DND-41 (cell line): ENCODE measurements around the gene TNFRSF8.
"Not testable (repeated sequence)": the region's sequence is repeated elsewhere in the genome, so short reads cannot be mapped to it uniquely, and the experiment has no call there.

Experiments
- ATAC-seq: fragments of 200-7000 bp; cut with Tn5 transposase; 3 replicates; pipeline ENCODE4 v1.9.1; 2021; ENCODE audit warnings: low read depth; ENCODE audit not compliant: insufficient read depth
- DNase-seq: peaks from one replicate; pipeline ENCODE4 v3.0.0-alpha.2; 2020
- H2AFZ ChIP-seq: 2 replicates; pipeline ENCODE4 v1.6.0; 2012; ENCODE audit warnings: low read depth, low read length
- H3K27ac ChIP-seq: 2 replicates; pipeline ENCODE4 v1.5.1; 2012; ENCODE audit warnings: low read length, inconsistent platforms
- H3K27me3 ChIP-seq: fragments of 200-600 bp; sonication (generic); 2 replicates; pipeline ENCODE4 v1.6.0; 2012; ENCODE audit warnings: low read length, mild to moderate bottlenecking, inconsistent platforms; ENCODE audit not compliant: insufficient read depth, poor library complexity
- H3K36me3 ChIP-seq: 2 replicates; pipeline ENCODE4 v1.5.1; 2012; ENCODE audit warnings: low read length, inconsistent platforms; ENCODE audit not compliant: insufficient read depth
- H3K4me1 ChIP-seq: 2 replicates; pipeline ENCODE4 v1.5.1; 2012; ENCODE audit warnings: mild to moderate bottlenecking, low read length; ENCODE audit not compliant: insufficient read depth
- H3K4me2 ChIP-seq: 2 replicates; pipeline ENCODE4 v1.6.0; 2012; ENCODE audit warnings: mild to moderate bottlenecking, moderate library complexity, low read length, inconsistent platforms; ENCODE audit not compliant: insufficient read depth
- H3K4me3 ChIP-seq, 2 experiments: fragments of 200-600 bp in 1 of 2; shearing (Covaris generic) in 1 of 2; 2 replicates each; pipeline ENCODE4 v1.5.1; 2012 to 2016; ENCODE audit warnings: inconsistent platforms in 2 of 2, low read length in 2 of 2, mild to moderate bottlenecking in 2 of 2, low read depth in 1 of 2, moderate library complexity in 1 of 2
- H3K79me2 ChIP-seq: 2 replicates; pipeline ENCODE4 v1.6.0; 2012; ENCODE audit warnings: low read length, inconsistent platforms; ENCODE audit not compliant: insufficient read depth
- H3K9ac ChIP-seq: 2 replicates; pipeline ENCODE4 v1.6.0; 2012; ENCODE audit warnings: low read depth, mild to moderate bottlenecking, inconsistent platforms, low read length, moderate library complexity
- H3K9me3 ChIP-seq: 2 replicates; pipeline ENCODE4 v1.5.1; 2012; ENCODE audit warnings: low read length, moderate library complexity, mild to moderate bottlenecking, inconsistent platforms; ENCODE audit not compliant: insufficient read depth, severe bottlenecking
- H4K20me1 ChIP-seq: 2 replicates; pipeline ENCODE4 v1.6.0; 2012; ENCODE audit warnings: low read length; ENCODE audit not compliant: insufficient read depth
- EZH2 ChIP-seq: IDR thresholded peaks from 3 replicates; pipeline ENCODE4 v1.6.1; 2012; ENCODE audit warnings: borderline replicate concordance, low read depth, mild to moderate bottlenecking, moderate library complexity, low read length, inconsistent platforms; ENCODE audit not compliant: severe bottlenecking
- TF ChIP-seq, protein P1 (sequence below): IDR thresholded peaks from 2 replicates; pipeline ENCODE4 v1.5.1; 2012; ENCODE audit warnings: borderline replicate concordance, low read length, moderate library complexity, mild to moderate bottlenecking; ENCODE audit not compliant: poor library complexity, severe bottlenecking; ENCODE audit errors: extremely low read depth

TNFRSF8 gene

DNA sequence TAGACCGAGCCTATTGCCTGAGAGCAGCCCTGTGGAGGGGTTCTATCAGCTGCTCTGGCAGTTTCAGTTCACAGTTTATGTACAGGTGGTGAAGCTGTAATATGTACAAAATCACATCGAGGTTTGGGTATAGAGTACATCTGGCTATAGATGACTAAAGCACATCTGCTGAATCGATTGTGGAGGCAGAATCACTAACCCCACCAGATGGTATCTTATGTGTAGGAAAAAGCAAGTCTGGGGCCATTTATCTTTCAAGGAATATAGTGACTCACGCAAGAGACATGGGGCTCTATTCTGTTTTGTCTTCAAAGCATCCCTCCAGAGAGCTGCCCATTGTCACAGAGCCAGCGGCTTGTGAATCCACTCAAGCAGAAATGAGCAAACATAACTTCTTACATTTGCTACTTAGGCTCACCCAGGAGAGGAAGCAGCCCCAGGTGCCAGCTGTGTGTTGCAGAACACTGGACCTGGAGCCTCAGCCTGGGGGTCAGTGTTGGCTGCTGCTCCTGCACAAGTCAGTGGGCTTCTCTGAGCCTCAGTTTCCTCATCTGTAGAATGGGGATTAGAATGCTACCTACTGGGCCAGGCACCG, 22.5 kb upstream of the TNFRSF8 start:
- no peak for TF ChIP-seq EZH2
- TF ChIP-seq, protein P1, sequence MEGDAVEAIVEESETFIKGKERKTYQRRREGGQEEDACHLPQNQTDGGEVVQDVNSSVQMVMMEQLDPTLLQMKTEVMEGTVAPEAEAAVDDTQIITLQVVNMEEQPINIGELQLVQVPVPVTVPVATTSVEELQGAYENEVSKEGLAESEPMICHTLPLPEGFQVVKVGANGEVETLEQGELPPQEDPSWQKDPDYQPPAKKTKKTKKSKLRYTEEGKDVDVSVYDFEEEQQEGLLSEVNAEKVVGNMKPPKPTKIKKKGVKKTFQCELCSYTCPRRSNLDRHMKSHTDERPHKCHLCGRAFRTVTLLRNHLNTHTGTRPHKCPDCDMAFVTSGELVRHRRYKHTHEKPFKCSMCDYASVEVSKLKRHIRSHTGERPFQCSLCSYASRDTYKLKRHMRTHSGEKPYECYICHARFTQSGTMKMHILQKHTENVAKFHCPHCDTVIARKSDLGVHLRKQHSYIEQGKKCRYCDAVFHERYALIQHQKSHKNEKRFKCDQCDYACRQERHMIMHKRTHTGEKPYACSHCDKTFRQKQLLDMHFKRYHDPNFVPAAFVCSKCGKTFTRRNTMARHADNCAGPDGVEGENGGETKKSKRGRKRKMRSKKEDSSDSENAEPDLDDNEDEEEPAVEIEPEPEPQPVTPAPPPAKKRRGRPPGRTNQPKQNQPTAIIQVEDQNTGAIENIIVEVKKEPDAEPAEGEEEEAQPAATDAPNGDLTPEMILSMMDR = no peak
- Histone ChIP-seq H2AFZ (no peak overlapping the region), H3K4me2 (no peak overlapping the region), H4K20me1 (no peaks in the 10 kb centered on the region), H3K79me2 (no peaks in the 10 kb centered on the region), H3K27me3 (no peaks in the 10 kb centered on the region), H3K9ac (no peak overlapping the region), H3K9me3 (no peaks in the 10 kb centered on the region), H3K36me3 (no peaks in the 10 kb centered on the region), H3K4me3 (no peak overlapping the region), H3K4me1 (no peaks in the 10 kb centered on the region), H3K27ac (no peak overlapping the region)
- ATAC-seq = peak; percentile 29; the same call in 1 of the 3 replicates
- DNase-seq = no peak

DNA sequence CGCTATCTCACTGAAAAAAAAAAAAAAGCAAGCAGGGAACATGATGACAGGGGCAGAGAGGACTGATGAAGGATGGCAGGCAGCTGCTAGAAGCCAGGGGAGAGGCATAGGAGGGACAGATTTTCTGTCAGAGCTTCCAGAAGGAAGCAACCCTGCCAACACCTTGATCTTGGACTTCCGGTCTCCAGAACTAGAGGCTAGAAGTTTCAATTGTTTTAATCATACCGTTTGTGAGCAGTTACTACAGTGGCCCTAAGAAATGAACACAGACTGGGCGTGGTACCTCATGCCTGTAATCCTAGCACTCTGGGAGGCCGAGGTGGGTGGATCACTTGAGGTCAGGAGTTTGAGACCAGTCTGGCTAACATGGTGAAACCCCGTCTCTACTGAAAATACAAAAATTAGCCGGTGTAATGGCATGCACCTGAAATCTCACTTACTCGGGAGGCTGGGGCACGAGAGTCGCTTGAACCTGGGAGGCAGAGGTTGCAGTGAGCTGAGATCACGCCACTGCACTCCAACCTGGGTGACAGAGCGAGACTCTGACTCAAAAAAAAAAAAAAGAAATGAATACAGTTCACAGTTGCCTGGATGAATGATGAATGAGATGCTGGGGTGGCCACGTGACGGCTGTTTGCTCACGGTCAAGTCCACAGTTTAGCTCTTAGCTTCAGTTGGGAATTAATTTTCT, 18.8 kb upstream of the TNFRSF8 start:
- H3K9ac ChIP-seq, H3K4me3 ChIP-seq, H3K9me3 ChIP-seq, H3K27ac ChIP-seq, H3K79me2 ChIP-seq, ATAC-seq, H4K20me1 ChIP-seq, H3K4me1 ChIP-seq, H3K27me3 ChIP-seq, H2AFZ ChIP-seq, DNase-seq, H3K4me2 ChIP-seq, H3K36me3 ChIP-seq: not testable (repeated sequence)

DNA sequence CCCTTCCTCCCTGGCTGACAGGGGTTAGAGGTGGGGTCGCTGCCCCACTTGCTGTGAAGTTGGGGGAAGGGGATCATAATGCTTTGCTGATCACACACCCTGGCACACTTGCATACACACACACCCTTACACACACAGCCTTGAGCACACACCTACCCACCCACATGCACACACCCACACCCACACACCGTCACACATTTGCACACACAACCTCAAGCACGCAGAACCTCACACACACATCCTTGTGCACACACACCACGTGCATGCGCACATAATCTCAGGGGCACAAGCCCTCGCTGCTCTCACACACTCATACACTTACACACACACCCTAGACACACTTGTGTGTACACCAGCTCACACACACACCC, 16.4 kb upstream of the TNFRSF8 start:
- Histone ChIP-seq H3K36me3 (no peaks in the 10 kb centered on the region), H3K27me3 (no peaks in the 10 kb centered on the region), H3K9ac (no peak overlapping the region), H3K4me2 (no peak overlapping the region), H3K27ac (no peak overlapping the region), H2AFZ (no peak overlapping the region), H3K79me2 (no peaks in the 10 kb centered on the region), H3K9me3 (no peaks in the 10 kb centered on the region), H4K20me1 (no peaks in the 10 kb centered on the region), H3K4me1 (no peaks in the 10 kb centered on the region), H3K4me3 (no peak overlapping the region)
- DNase-seq (no peak), ATAC-seq (no peak)
- TF ChIP-seq, protein P1 = no peak
- no peak for TF ChIP-seq EZH2

DNA sequence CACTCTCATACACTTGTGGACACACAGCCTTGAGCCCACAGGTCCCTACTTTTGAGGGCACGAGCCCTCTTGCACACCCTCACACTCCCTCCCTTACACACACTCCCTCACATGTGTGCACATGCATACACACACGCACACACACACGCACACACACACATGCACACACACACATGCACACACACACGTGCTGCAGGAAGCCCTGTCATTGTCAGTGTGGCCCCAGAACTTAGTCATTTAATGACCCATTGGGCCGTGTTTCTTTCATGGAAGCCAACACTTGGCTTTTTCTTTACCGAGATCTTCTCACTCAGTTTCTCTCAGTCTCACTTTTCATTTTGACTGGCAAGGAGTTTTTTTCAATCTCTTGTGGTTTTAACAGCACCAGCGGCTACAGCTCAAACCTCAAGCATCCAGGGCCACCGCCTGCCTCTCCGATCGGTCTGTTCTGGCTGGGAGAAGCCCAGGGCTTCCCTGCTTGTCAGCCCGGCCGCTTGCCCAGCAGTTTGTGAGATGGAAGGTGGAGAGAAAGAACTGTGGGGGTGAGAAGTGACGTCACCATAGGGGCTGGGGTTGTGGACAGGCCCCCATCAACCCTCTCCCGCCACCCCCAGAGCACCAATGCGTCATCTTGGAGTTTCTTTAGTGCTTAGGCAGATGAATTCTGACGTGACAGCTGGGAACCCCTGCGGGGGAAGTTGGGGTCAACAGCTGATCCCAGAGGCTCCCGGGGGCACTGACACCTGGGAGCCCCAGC, 15.8 kb upstream of the TNFRSF8 start:
- Histone ChIP-seq H3K36me3 (no peaks in the 10 kb centered on the region), H3K4me2 (no peak overlapping the region), H4K20me1 (no peaks in the 10 kb centered on the region), H3K27ac (no peak overlapping the region), H3K79me2 (no peaks in the 10 kb centered on the region), H3K9me3 (no peaks in the 10 kb centered on the region), H3K27me3 (no peaks in the 10 kb centered on the region), H3K4me3 (no peak overlapping the region), H2AFZ (no peak overlapping the region), H3K9ac (no peak overlapping the region), H3K4me1 (no peaks in the 10 kb centered on the region)
- no peak for TF ChIP-seq EZH2
- peak; percentile 36 for DNase-seq
- ATAC-seq = peak; percentile 79
